ENCODE measurements around the gene ELP4.

The ELP4 gene

GRCh38 chr11:31826536-31827438 is 317.2 kb downstream of the ELP4 start:
- no peak for DNase-seq

GRCh38 chr11:31827455-31828206 is 318.1 kb downstream of the ELP4 start:
- no peak for DNase-seq

GRCh38 chr11:31828217-31828616 is 318.6 kb downstream of the ELP4 start:
- DNase-seq: no peak

- no peak for DNase-seq
Observed at GRCh38 chr11:31830406-31830805, 320.8 kb downstream of the ELP4 start.

GRCh38 chr11:31834237-31834636 is 324.7 kb downstream of the ELP4 start:
- no peak for DNase-seq

All from activated gamma-delta T cell (primary cell).